Suprapubic skin (tissue), 4 donors: ENCODE results near the gene MAP3K20.

ENCODE experiments used
- EP300 ChIP-seq: sonication (generic); formaldehyde crosslinking; IDR thresholded peaks from one replicate; pipeline ENCODE4 v1.6.1; 2017; ENCODE audit warnings: antibody characterized with exemption
- POLR2A ChIP-seq, 2 donors: fragments of 450-650 bp; IDR thresholded peaks; one replicate each; pipeline ENCODE4 v1.6.1; 2017; ENCODE audit warnings: antibody characterized with exemption in 2 of 2, mild to moderate bottlenecking in 2 of 2, moderate library complexity in 2 of 2
- POLR2AphosphoS5 ChIP-seq, 3 donors: sonication (generic); formaldehyde crosslinking; IDR thresholded peaks; one replicate each; pipeline ENCODE4 v1.6.1; 2017; ENCODE audit warnings: antibody characterized with exemption in 3 of 3
- TF ChIP-seq, protein P1 (sequence below), 2 donors: fragments of 200-600 bp in 1 of 2; fragments of 450-650 bp in 1 of 2; sonication (generic) in 1 of 2; IDR thresholded peaks; one replicate each; pipeline ENCODE4 v1.5.1; 2016 to 2019; ENCODE audit warnings: antibody characterized with exemption in 2 of 2, mild to moderate bottlenecking in 1 of 2, moderate library complexity in 1 of 2

DNA sequence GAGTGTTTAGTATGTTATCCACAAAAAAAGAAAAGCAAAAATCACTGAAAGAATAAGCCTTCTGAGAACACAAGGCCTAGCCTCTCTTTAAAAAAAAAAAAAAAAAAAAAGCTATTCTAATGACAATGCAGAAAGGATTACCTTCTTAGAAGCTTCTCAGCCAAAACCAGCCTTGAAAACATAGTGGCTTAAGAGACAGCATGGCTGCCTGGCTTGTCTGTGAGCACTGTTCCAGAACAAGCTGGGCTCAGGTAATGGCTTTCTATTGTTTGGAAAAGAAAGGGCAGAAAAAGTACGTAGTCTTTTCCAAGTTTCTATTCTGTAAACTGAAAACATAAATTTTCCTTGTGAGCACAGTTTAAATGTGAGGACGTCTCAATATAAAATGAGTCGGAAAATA, 119.5 kb downstream of the MAP3K20 start:
- TF ChIP-seq, protein P1, sequence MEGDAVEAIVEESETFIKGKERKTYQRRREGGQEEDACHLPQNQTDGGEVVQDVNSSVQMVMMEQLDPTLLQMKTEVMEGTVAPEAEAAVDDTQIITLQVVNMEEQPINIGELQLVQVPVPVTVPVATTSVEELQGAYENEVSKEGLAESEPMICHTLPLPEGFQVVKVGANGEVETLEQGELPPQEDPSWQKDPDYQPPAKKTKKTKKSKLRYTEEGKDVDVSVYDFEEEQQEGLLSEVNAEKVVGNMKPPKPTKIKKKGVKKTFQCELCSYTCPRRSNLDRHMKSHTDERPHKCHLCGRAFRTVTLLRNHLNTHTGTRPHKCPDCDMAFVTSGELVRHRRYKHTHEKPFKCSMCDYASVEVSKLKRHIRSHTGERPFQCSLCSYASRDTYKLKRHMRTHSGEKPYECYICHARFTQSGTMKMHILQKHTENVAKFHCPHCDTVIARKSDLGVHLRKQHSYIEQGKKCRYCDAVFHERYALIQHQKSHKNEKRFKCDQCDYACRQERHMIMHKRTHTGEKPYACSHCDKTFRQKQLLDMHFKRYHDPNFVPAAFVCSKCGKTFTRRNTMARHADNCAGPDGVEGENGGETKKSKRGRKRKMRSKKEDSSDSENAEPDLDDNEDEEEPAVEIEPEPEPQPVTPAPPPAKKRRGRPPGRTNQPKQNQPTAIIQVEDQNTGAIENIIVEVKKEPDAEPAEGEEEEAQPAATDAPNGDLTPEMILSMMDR (IDR thresholded peaks at IDR 0.05), result no peak
- TF ChIP-seq POLR2AphosphoS5 (IDR thresholded peaks at IDR 0.05) (no peak), EP300 (no peak), POLR2A (IDR thresholded peaks at IDR 0.05) (no peak)
